Stomach (tissue), 4 donors: ENCODE data around the gene WDR20.

Source experiments
- CTCF ChIP-seq, 7 experiments: fragments of 450-650 bp in 4 of 7; fragments of 200-600 bp in 3 of 7; sonication (generic) in 3 of 7; IDR thresholded peaks; one replicate each; pipeline ENCODE4 v1.5.1; 2016 to 2019; ENCODE audit warnings: antibody characterized with exemption in 7 of 7, control low read depth in 2 of 7, mild to moderate bottlenecking in 1 of 7
- EP300 ChIP-seq: sonication (generic); formaldehyde crosslinking; IDR thresholded peaks from one replicate; pipeline ENCODE4 v1.6.1; 2017; ENCODE audit warnings: antibody characterized with exemption
- POLR2A ChIP-seq, 4 donors: fragments of 450-650 bp; IDR thresholded peaks; one replicate each; pipeline ENCODE4 v1.6.1; 2016; ENCODE audit warnings: antibody characterized with exemption in 4 of 4, control low read depth in 2 of 4, mild to moderate bottlenecking in 1 of 4, moderate library complexity in 1 of 4
- POLR2AphosphoS5 ChIP-seq, 3 donors: sonication (generic); formaldehyde crosslinking; IDR thresholded peaks; one replicate each; pipeline ENCODE4 v1.6.1; 2016; ENCODE audit warnings: antibody characterized with exemption in 3 of 3

- TF ChIP-seq CTCF (IDR thresholded peaks at IDR 0.05) (no peak), POLR2AphosphoS5 (IDR thresholded peaks at IDR 0.05) (no peak), POLR2A (IDR thresholded peaks at IDR 0.05) (no peak), EP300 (no peak)
Observed at GRCh38 chr14:102117852-102118251, 21.8 kb upstream of the WDR20 start.
